ENCODE results near the gene ALPK3.

ALPK3 gene

GRCh38 chr15:84889313-84889990 is 72.3 kb downstream of the ALPK3 start:
- Histone ChIP-seq H3K27me3 (ENCODE audit: control insufficient read depth in 2 of 2, insufficient read depth in 2 of 2, low read length in 2 of 2) (no peaks in the 10 kb centered on the region), H3K27ac (ENCODE audit: low read depth in 2 of 2, low read length in 2 of 2) (no peak overlapping the region), H3K4me3 (ENCODE audit: low read length in 2 of 2) (no peak overlapping the region), H3K9ac (ENCODE audit: low read depth in 1 of 2, low read length in 2 of 2) (no peak overlapping the region), H3K4me1 (ENCODE audit: control insufficient read depth in 2 of 2, insufficient read depth in 2 of 2, low read length in 2 of 2) (no peaks in the 10 kb centered on the region), H3K36me3 (ENCODE audit: control insufficient read depth in 2 of 2, insufficient read depth in 2 of 2, low read length in 2 of 2) (no peaks in the 10 kb centered on the region), H3K9me3 (ENCODE audit: control insufficient read depth in 2 of 2, low read length in 2 of 2) (no peaks in the 10 kb centered on the region)

- Histone ChIP-seq H3K4me3 (ENCODE audit: low read length in 2 of 2) (no peak overlapping the region), H3K9me3 (ENCODE audit: control insufficient read depth in 2 of 2, low read length in 2 of 2) (no peaks in the 10 kb centered on the region), H3K4me1 (ENCODE audit: control insufficient read depth in 2 of 2, insufficient read depth in 2 of 2, low read length in 2 of 2) (no peaks in the 10 kb centered on the region), H3K9ac (ENCODE audit: low read depth in 1 of 2, low read length in 2 of 2) (no peak overlapping the region), H3K27me3 (ENCODE audit: control insufficient read depth in 2 of 2, insufficient read depth in 2 of 2, low read length in 2 of 2) (no peaks in the 10 kb centered on the region), H3K27ac (ENCODE audit: low read depth in 2 of 2, low read length in 2 of 2) (no peak overlapping the region), H3K36me3 (ENCODE audit: control insufficient read depth in 2 of 2, insufficient read depth in 2 of 2, low read length in 2 of 2) (no peaks in the 10 kb centered on the region)
Observed at GRCh38 chr15:84889991-84890669, 73.0 kb downstream of the ALPK3 start.

GRCh38 chr15:84890670-84891162 is 73.6 kb downstream of the ALPK3 start:
- H3K36me3 ChIP-seq (ENCODE audit: control insufficient read depth in 2 of 2, insufficient read depth in 2 of 2, low read length in 2 of 2) = no peaks in the 10 kb centered on the region
- no peak overlapping the region for H3K27ac ChIP-seq (ENCODE audit: low read depth in 2 of 2, low read length in 2 of 2)

GRCh38 chr15:84891339-84891738 is 74.2 kb downstream of the ALPK3 start:
- H3K9me3 ChIP-seq (ENCODE audit: control insufficient read depth in 2 of 2, low read length in 2 of 2) = no peaks in the 10 kb centered on the region
- H3K36me3 ChIP-seq (ENCODE audit: control insufficient read depth in 2 of 2, insufficient read depth in 2 of 2, low read length in 2 of 2) = no peaks in the 10 kb centered on the region
- no peak overlapping the region for H3K27ac ChIP-seq (ENCODE audit: low read depth in 2 of 2, low read length in 2 of 2)
- no peak overlapping the region for H3K4me3 ChIP-seq (ENCODE audit: low read length in 2 of 2)
- H3K9ac ChIP-seq (ENCODE audit: low read depth in 1 of 2, low read length in 2 of 2) = no peak overlapping the region
- no peaks in the 10 kb centered on the region for H3K4me1 ChIP-seq (ENCODE audit: control insufficient read depth in 2 of 2, insufficient read depth in 2 of 2, low read length in 2 of 2)
- no peaks in the 10 kb centered on the region for H3K27me3 ChIP-seq (ENCODE audit: control insufficient read depth in 2 of 2, insufficient read depth in 2 of 2, low read length in 2 of 2)

More at GRCh38 chr15:84890670-84891162, 73.6 kb downstream of the ALPK3 start:
- H3K4me1 ChIP-seq (ENCODE audit: control insufficient read depth in 2 of 2, insufficient read depth in 2 of 2, low read length in 2 of 2) = no peaks in the 10 kb centered on the region
- no peaks in the 10 kb centered on the region for H3K27me3 ChIP-seq (ENCODE audit: control insufficient read depth in 2 of 2, insufficient read depth in 2 of 2, low read length in 2 of 2)
- H3K9me3 ChIP-seq (ENCODE audit: control insufficient read depth in 2 of 2, low read length in 2 of 2) = no peaks in the 10 kb centered on the region
- H3K4me3 ChIP-seq (ENCODE audit: low read length in 2 of 2) = no peak overlapping the region
- no peak overlapping the region for H3K9ac ChIP-seq (ENCODE audit: low read depth in 1 of 2, low read length in 2 of 2)

- Histone ChIP-seq H3K27me3 (ENCODE audit: control insufficient read depth in 2 of 2, insufficient read depth in 2 of 2, low read length in 2 of 2) (no peaks in the 10 kb centered on the region), H3K4me3 (ENCODE audit: low read length in 2 of 2) (no peak overlapping the region), H3K4me1 (ENCODE audit: control insufficient read depth in 2 of 2, insufficient read depth in 2 of 2, low read length in 2 of 2) (no peaks in the 10 kb centered on the region), H3K27ac (ENCODE audit: low read depth in 2 of 2, low read length in 2 of 2) (no peak overlapping the region), H3K9ac (ENCODE audit: low read depth in 1 of 2, low read length in 2 of 2) (no peak overlapping the region), H3K36me3 (ENCODE audit: control insufficient read depth in 2 of 2, insufficient read depth in 2 of 2, low read length in 2 of 2) (no peaks in the 10 kb centered on the region), H3K9me3 (ENCODE audit: control insufficient read depth in 2 of 2, low read length in 2 of 2) (no peaks in the 10 kb centered on the region)
Observed at GRCh38 chr15:84892786-84893307, 75.7 kb downstream of the ALPK3 start.

- Histone ChIP-seq H3K4me1 (ENCODE audit: control insufficient read depth in 2 of 2, insufficient read depth in 2 of 2, low read length in 2 of 2) (no peaks in the 10 kb centered on the region), H3K27me3 (ENCODE audit: control insufficient read depth in 2 of 2, insufficient read depth in 2 of 2, low read length in 2 of 2) (no peaks in the 10 kb centered on the region), H3K9me3 (ENCODE audit: control insufficient read depth in 2 of 2, low read length in 2 of 2) (no peaks in the 10 kb centered on the region), H3K4me3 (ENCODE audit: low read length in 2 of 2) (no peak overlapping the region), H3K36me3 (ENCODE audit: control insufficient read depth in 2 of 2, insufficient read depth in 2 of 2, low read length in 2 of 2) (no peaks in the 10 kb centered on the region), H3K27ac (ENCODE audit: low read depth in 2 of 2, low read length in 2 of 2) (no peak overlapping the region), H3K9ac (ENCODE audit: low read depth in 1 of 2, low read length in 2 of 2) (no peak overlapping the region)
Observed at GRCh38 chr15:84893607-84894006, 76.5 kb downstream of the ALPK3 start.

GRCh38 chr15:84894736-84895425 is 77.7 kb downstream of the ALPK3 start:
- Histone ChIP-seq H3K9ac (ENCODE audit: low read depth in 1 of 2, low read length in 2 of 2) (no peak overlapping the region), H3K9me3 (ENCODE audit: control insufficient read depth in 2 of 2, low read length in 2 of 2) (no peaks in the 10 kb centered on the region), H3K27ac (ENCODE audit: low read depth in 2 of 2, low read length in 2 of 2) (no peak overlapping the region), H3K27me3 (ENCODE audit: control insufficient read depth in 2 of 2, insufficient read depth in 2 of 2, low read length in 2 of 2) (no peaks in the 10 kb centered on the region), H3K4me3 (ENCODE audit: low read length in 2 of 2) (no peak overlapping the region), H3K4me1 (ENCODE audit: control insufficient read depth in 2 of 2, insufficient read depth in 2 of 2, low read length in 2 of 2) (no peaks in the 10 kb centered on the region), H3K36me3 (ENCODE audit: control insufficient read depth in 2 of 2, insufficient read depth in 2 of 2, low read length in 2 of 2) (no peaks in the 10 kb centered on the region)

- Histone ChIP-seq H3K9ac (ENCODE audit: low read depth in 1 of 2, low read length in 2 of 2) (no peak overlapping the region), H3K4me1 (ENCODE audit: control insufficient read depth in 2 of 2, insufficient read depth in 2 of 2, low read length in 2 of 2) (no peaks in the 10 kb centered on the region), H3K27ac (ENCODE audit: low read depth in 2 of 2, low read length in 2 of 2) (no peak overlapping the region), H3K4me3 (ENCODE audit: low read length in 2 of 2) (no peak overlapping the region), H3K36me3 (ENCODE audit: control insufficient read depth in 2 of 2, insufficient read depth in 2 of 2, low read length in 2 of 2) (no peaks in the 10 kb centered on the region), H3K9me3 (ENCODE audit: control insufficient read depth in 2 of 2, low read length in 2 of 2) (no peaks in the 10 kb centered on the region), H3K27me3 (ENCODE audit: control insufficient read depth in 2 of 2, insufficient read depth in 2 of 2, low read length in 2 of 2) (no peaks in the 10 kb centered on the region)
Observed at GRCh38 chr15:84898761-84899160, 81.6 kb downstream of the ALPK3 start.

GRCh38 chr15:84899750-84900149 is 82.6 kb downstream of the ALPK3 start:
- Histone ChIP-seq H3K4me1 (ENCODE audit: control insufficient read depth in 2 of 2, insufficient read depth in 2 of 2, low read length in 2 of 2) (no peaks in the 10 kb centered on the region), H3K9me3 (ENCODE audit: control insufficient read depth in 2 of 2, low read length in 2 of 2) (no peaks in the 10 kb centered on the region), H3K27me3 (ENCODE audit: control insufficient read depth in 2 of 2, insufficient read depth in 2 of 2, low read length in 2 of 2) (no peaks in the 10 kb centered on the region), H3K9ac (ENCODE audit: low read depth in 1 of 2, low read length in 2 of 2) (no peak overlapping the region), H3K36me3 (ENCODE audit: control insufficient read depth in 2 of 2, insufficient read depth in 2 of 2, low read length in 2 of 2) (no peaks in the 10 kb centered on the region), H3K4me3 (ENCODE audit: low read length in 2 of 2) (no peak overlapping the region), H3K27ac (ENCODE audit: low read depth in 2 of 2, low read length in 2 of 2) (no peak overlapping the region)

GRCh38 chr15:84901540-84901939 is 84.4 kb downstream of the ALPK3 start:
- Histone ChIP-seq H3K4me3 (ENCODE audit: low read length in 2 of 2) (no peak overlapping the region), H3K9ac (ENCODE audit: low read depth in 1 of 2, low read length in 2 of 2) (no peak overlapping the region), H3K4me1 (ENCODE audit: control insufficient read depth in 2 of 2, insufficient read depth in 2 of 2, low read length in 2 of 2) (no peaks in the 10 kb centered on the region), H3K36me3 (ENCODE audit: control insufficient read depth in 2 of 2, insufficient read depth in 2 of 2, low read length in 2 of 2) (no peaks in the 10 kb centered on the region), H3K27ac (ENCODE audit: low read depth in 2 of 2, low read length in 2 of 2) (no peak overlapping the region), H3K9me3 (ENCODE audit: control insufficient read depth in 2 of 2, low read length in 2 of 2) (no peaks in the 10 kb centered on the region), H3K27me3 (ENCODE audit: control insufficient read depth in 2 of 2, insufficient read depth in 2 of 2, low read length in 2 of 2) (no peaks in the 10 kb centered on the region)

Measured in mucosa of rectum (tissue), 2 donors.